NB4 (cell line): ENCODE results near the gene PLAC1.

Experiments used
- CTCF ChIP-seq: IDR thresholded peaks from one replicate; pipeline ENCODE4 v1.5.1; 2012; ENCODE audit warnings: low read depth, low read length
- MAX ChIP-seq: IDR thresholded peaks from 2 replicates; pipeline ENCODE4 v1.6.1; 2011; ENCODE audit warnings: low read depth, low read length
- MYC ChIP-seq: IDR thresholded peaks from 2 replicates; pipeline ENCODE4 v1.6.1; 2011; ENCODE audit warnings: low read depth, low read length
- POLR2A ChIP-seq: IDR thresholded peaks from 2 replicates; pipeline ENCODE4 v1.6.1; 2011; ENCODE audit warnings: mild to moderate bottlenecking; ENCODE audit not compliant: insufficient read length; ENCODE audit errors: extremely low read depth

GRCh38 chrX:134631426-134632346 lies 26.6 kb downstream of the PLAC1 start:
- no peak for TF ChIP-seq POLR2A
- TF ChIP-seq MAX, result no peak
- TF ChIP-seq CTCF, result no peak
- no peak for TF ChIP-seq MYC
